ENCODE measurements around the gene MAPK8. TPM values are rescaled to one million over a fixed set of nuclear protein-coding genes. Genes with fewer than 3 reads are reported as not detected.

The MAPK8 gene
- total RNA-seq, 4 donors from 2014 or later, result 35.3 to 61.9 (median 42.5) TPM

DNA sequence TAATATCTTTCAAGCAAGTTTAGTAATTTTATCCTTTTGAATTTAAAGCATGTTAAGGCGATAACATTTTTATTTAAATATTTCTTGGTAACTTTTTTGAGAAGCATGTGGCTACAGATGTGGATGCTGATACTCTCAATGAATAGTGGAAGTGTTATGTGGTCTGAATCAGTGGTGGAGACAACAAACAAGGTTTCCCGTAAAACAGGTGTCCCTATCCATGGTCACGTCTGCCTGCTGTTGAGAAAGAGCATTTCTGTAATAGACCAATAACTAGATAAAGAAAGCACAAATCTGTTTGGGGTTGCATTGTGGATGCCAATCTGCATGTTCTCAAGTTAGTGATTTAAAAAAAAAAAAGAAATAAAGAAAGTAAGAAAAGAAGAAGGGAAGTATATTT is 13.9 kb upstream of the MAPK8 start:
- Histone ChIP-seq H3K36me3 (no peaks in the 10 kb centered on the region), H3K9me3 (no peaks in the 10 kb centered on the region), H3K27me3 (no peaks in the 10 kb centered on the region), H3K4me1 (peaks cover 18% of the 10 kb centered on the region), H3K4me3 (no peak overlapping the region), H3K27ac (no peak overlapping the region)
- 91% methylated on average over 3 of the region's 3 CpGs for WGBS
- no peak for TF ChIP-seq EP300 (IDR thresholded peaks at IDR 0.05)
- TF ChIP-seq POLR2A (IDR thresholded peaks at IDR 0.05), result no peak
- TF ChIP-seq, protein P1, sequence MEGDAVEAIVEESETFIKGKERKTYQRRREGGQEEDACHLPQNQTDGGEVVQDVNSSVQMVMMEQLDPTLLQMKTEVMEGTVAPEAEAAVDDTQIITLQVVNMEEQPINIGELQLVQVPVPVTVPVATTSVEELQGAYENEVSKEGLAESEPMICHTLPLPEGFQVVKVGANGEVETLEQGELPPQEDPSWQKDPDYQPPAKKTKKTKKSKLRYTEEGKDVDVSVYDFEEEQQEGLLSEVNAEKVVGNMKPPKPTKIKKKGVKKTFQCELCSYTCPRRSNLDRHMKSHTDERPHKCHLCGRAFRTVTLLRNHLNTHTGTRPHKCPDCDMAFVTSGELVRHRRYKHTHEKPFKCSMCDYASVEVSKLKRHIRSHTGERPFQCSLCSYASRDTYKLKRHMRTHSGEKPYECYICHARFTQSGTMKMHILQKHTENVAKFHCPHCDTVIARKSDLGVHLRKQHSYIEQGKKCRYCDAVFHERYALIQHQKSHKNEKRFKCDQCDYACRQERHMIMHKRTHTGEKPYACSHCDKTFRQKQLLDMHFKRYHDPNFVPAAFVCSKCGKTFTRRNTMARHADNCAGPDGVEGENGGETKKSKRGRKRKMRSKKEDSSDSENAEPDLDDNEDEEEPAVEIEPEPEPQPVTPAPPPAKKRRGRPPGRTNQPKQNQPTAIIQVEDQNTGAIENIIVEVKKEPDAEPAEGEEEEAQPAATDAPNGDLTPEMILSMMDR (IDR thresholded peaks at IDR 0.05), result no peak
- TF ChIP-seq POLR2AphosphoS5 (IDR thresholded peaks at IDR 0.05), result no peak
- no peak for DNase-seq (ENCODE audit: low spot score in 2 of 2)

DNA sequence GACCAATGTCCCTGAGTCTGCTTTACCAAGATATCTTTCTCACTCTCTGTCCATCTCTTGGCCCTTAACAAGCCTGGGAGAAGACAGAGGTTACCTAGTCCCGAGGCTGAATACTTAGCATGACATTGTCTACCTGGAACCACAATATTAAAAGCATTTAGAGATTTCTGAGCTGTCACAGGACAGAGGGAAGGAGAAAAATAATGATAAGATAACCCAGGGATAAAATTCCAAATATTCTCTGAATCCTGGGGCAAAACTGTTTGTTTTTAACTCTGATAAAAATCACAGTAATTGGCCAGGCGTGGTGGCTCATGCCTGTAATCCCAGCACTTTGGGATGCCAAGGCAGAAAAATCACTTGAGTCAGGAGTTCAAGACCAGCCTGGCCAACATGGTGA is 12.0 kb upstream of the MAPK8 start:
- H3K4me1 ChIP-seq, result peaks cover 5% of the 10 kb centered on the region
- H3K27ac ChIP-seq, result no peak overlapping the region
- TF ChIP-seq EP300 (IDR thresholded peaks at IDR 0.05) (no peak), POLR2AphosphoS5 (IDR thresholded peaks at IDR 0.05) (no peak), POLR2A (IDR thresholded peaks at IDR 0.05) (no peak)
- TF ChIP-seq, protein P1 (IDR thresholded peaks at IDR 0.05), result no peak
- no peak overlapping the region for H3K4me3 ChIP-seq
- 85% methylated on average over 2 of the region's 2 CpGs for WGBS
- H3K36me3 ChIP-seq, result no peaks in the 10 kb centered on the region
- no peaks in the 10 kb centered on the region for H3K9me3 ChIP-seq
- H3K27me3 ChIP-seq, result no peaks in the 10 kb centered on the region
- DNase-seq (ENCODE audit: low spot score in 2 of 2), result no peak

DNA sequence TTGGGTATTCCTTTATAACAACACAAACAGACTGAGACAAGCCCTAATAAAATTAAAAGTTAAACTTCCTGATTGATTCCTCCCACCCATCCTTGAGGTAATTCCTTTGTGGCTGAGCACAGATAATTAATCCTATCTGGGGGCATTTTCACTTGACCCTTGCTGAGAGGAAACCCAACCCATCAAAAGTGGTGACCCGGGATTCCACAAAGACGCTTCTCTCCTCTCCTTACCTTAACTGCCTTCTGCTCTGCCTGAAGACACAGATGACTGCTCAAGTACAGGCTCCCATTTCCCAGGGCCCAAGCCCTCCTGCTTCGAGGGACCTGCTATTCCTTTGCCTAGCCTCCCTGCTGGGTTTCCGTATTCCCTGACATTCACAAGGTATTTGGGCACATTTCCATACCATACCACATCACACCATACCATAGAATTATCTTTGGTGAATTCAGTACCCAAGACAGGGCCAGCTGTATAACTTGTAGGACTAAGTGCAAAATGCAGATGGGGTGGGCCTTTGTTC is 9.8 kb upstream of the MAPK8 start:
- Histone ChIP-seq H3K27ac (no peak overlapping the region), H3K4me3 (no peak overlapping the region), H3K36me3 (no peaks in the 10 kb centered on the region), H3K27me3 (peaks cover 2% of the 10 kb centered on the region), H3K9me3 (no peaks in the 10 kb centered on the region), H3K4me1 (no peaks in the 10 kb centered on the region)
- TF ChIP-seq POLR2A (IDR thresholded peaks at IDR 0.05) (no peak), POLR2AphosphoS5 (IDR thresholded peaks at IDR 0.05) (no peak)
- TF ChIP-seq, protein P1 (IDR thresholded peaks at IDR 0.05), result no peak
- WGBS, result 81% methylated on average over 4 of the region's 4 CpGs
- no peak for DNase-seq (ENCODE audit: low spot score in 2 of 2)

DNA sequence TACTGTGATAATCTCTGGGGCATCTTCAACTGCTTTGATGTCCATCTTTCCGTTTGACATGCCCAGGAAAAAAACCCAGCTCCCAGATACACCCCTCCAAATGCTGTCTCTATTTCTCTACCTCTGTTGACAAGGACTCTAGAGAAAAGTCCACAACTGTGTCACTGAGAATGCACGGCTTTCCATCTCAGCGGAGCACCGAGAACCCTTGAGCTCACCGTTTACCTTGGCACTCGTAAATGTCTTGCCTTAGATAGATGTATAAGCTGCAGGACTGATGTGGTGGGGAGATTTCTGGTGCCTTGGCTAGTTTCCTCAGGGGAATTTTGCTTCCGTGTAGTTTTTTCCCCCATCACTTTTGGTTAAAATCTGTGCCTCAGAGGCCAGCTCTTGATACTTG is 7.4 kb upstream of the MAPK8 start:
- Histone ChIP-seq H3K27ac (no peak overlapping the region), H3K36me3 (no peaks in the 10 kb centered on the region), H3K9me3 (no peaks in the 10 kb centered on the region), H3K4me1 (no peaks in the 10 kb centered on the region), H3K4me3 (no peak overlapping the region), H3K27me3 (peaks cover 2% of the 10 kb centered on the region)
- DNase-seq (ENCODE audit: low spot score in 2 of 2), result no peak
- 80% methylated on average over 7 of the region's 7 CpGs for WGBS
- TF ChIP-seq POLR2A (IDR thresholded peaks at IDR 0.05) (no peak), POLR2AphosphoS5 (IDR thresholded peaks at IDR 0.05) (no peak), EP300 (IDR thresholded peaks at IDR 0.05) (no peak)
- TF ChIP-seq, protein P1 (IDR thresholded peaks at IDR 0.05), result no peak

DNA sequence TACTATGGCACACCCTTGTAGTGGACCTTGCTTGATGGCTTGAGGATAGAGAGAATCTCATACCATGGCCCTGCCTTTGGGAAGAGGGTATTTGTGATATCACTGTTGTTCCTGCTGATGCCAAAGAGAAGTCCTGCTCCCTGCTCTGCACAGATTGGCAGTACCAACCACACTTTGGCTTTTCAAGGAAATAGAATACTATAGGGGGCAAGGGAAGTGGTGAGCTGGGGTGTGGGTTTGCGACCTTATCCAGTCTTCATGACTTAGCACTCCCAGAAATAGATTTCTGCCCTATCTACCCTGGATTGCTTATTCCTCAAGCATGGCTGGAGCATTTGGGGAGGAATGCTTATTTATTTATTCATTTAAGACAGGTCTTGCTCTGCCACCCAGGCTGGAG is 6.8 kb upstream of the MAPK8 start:
- no peak overlapping the region for H3K4me3 ChIP-seq
- no peaks in the 10 kb centered on the region for H3K9me3 ChIP-seq
- 83% methylated on average over 1 of the region's 1 CpG for WGBS
- H3K4me1 ChIP-seq, result no peaks in the 10 kb centered on the region
- H3K36me3 ChIP-seq, result no peaks in the 10 kb centered on the region
- TF ChIP-seq POLR2AphosphoS5 (IDR thresholded peaks at IDR 0.05) (no peak), POLR2A (IDR thresholded peaks at IDR 0.05) (no peak), EP300 (IDR thresholded peaks at IDR 0.05) (no peak)
- TF ChIP-seq, protein P1 (IDR thresholded peaks at IDR 0.05), result no peak
- H3K27me3 ChIP-seq, result peaks cover 2% of the 10 kb centered on the region
- no peak for DNase-seq (ENCODE audit: low spot score in 2 of 2)
- no peak overlapping the region for H3K27ac ChIP-seq

Measured in suprapubic skin (tissue), 4 donors.